Nasal cavity respiratory epithelium epithelial cell of viscerocranial mucosa (primary cell): ENCODE data around the gene EFNB1. TPM values are rescaled to one million over a fixed set of nuclear protein-coding genes. Genes with fewer than 3 reads are reported as not detected.

Experiments
- total RNA-seq: library from RNA; depleted of rRNA; stranded (reverse); fragments of >200 nt; gene quantifications from 2 replicates; pipeline ENCODE4 v1.2.3, GENCODE V29; 2014

Gene EFNB1
- 124 and 127 TPM in 2 replicates for total RNA-seq

GRCh38 chrX:68828740-68829581 is at the start of gene EFNB1:
Gene EFNB1, plus strand, starts transcription at chrX:68829021. Its CDS starts 756 bp downstream, at chrX:68829777.

Other genes starting within 250 kb of the EFNB1 start
- under 0.01 and 0.07 TPM in 2 replicates for gene STARD8, start 181.4 kb upstream of the EFNB1 start, total RNA-seq